ENCODE measurements around the gene ZNF571. TPM values are rescaled to one million over a fixed set of nuclear protein-coding genes. Genes with fewer than 3 reads are reported as not detected.

Gene ZNF571
- total RNA-seq (ENCODE audit: unreplicated experiment), result 3.9 TPM
- long read RNA-seq, partial matches to known transcripts, result 1 of 5 reads
- long read RNA-seq, other reads (novel, unspliced or antisense), result 3 of 5 reads

DNA sequence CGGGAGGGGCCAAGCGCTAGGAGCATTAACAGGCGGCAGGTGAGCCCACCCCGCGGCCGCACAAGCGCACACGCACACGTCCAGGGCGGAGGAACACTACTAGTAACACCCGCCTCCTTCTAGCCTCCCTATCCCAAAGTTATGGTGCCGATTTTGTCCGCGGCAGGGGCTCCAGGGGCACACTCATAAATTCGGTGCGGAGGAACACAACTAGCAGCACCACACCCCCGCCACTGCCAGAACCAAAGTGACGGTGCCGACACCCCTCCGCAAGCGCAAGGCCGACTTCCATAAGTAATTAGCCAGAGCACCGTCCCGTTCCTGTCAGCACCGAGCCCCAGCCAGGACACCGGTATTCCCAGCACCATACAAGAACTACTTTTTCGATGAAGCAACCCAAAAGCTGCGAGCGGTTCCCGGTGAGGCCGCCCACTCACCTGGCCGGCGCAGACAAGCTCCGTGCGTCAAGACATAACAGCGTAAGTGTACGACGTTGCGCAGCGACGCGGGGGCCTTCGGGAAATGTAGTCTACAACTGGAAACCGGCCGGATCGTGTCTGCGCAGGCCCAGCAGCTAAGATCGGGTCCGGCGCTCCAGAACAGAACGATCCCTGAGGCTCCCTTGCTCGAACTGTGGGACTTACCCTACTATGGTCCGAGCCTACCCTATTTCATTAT is at the start of gene ZNF571, which contains the start of gene ZNF540:
Gene ZNF571, minus strand, starts transcription at position 489 of the 678 bp plus-strand sequence. CDS start 8,116 bp downstream, outside the sequence.
Gene ZNF540, plus strand, starts transcription at position 573 of the 678 bp plus-strand sequence. CDS start 3,572 bp downstream, outside the sequence.
- H3K36me3 Mint-ChIP-seq (ENCODE audit: low read depth, unreplicated experiment), result peaks cover 18% of the 10 kb centered on the region
- H3K4me3 Mint-ChIP-seq (ENCODE audit: unreplicated experiment), result peak within 1 kb of the TSS; percentile 97
- DNase-seq (ENCODE audit: low spot score), result peak; percentile 81
- H3K4me1 Mint-ChIP-seq (ENCODE audit: unreplicated experiment), result peaks cover 17% of the 10 kb centered on the region
- peak within 1 kb of the TSS; percentile 80 for H3K27ac Mint-ChIP-seq (ENCODE audit: unreplicated experiment)
- H3K27me3 Mint-ChIP-seq (ENCODE audit: unreplicated experiment), result peaks cover 7% of the 10 kb centered on the region
- TF ChIP-seq, protein P1, sequence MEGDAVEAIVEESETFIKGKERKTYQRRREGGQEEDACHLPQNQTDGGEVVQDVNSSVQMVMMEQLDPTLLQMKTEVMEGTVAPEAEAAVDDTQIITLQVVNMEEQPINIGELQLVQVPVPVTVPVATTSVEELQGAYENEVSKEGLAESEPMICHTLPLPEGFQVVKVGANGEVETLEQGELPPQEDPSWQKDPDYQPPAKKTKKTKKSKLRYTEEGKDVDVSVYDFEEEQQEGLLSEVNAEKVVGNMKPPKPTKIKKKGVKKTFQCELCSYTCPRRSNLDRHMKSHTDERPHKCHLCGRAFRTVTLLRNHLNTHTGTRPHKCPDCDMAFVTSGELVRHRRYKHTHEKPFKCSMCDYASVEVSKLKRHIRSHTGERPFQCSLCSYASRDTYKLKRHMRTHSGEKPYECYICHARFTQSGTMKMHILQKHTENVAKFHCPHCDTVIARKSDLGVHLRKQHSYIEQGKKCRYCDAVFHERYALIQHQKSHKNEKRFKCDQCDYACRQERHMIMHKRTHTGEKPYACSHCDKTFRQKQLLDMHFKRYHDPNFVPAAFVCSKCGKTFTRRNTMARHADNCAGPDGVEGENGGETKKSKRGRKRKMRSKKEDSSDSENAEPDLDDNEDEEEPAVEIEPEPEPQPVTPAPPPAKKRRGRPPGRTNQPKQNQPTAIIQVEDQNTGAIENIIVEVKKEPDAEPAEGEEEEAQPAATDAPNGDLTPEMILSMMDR (IDR thresholded peaks at IDR 0.05; ENCODE audit: unreplicated experiment), result no peak
- peaks cover 8% of the 10 kb centered on the region for H3K9me3 Mint-ChIP-seq (ENCODE audit: unreplicated experiment)

DNA sequence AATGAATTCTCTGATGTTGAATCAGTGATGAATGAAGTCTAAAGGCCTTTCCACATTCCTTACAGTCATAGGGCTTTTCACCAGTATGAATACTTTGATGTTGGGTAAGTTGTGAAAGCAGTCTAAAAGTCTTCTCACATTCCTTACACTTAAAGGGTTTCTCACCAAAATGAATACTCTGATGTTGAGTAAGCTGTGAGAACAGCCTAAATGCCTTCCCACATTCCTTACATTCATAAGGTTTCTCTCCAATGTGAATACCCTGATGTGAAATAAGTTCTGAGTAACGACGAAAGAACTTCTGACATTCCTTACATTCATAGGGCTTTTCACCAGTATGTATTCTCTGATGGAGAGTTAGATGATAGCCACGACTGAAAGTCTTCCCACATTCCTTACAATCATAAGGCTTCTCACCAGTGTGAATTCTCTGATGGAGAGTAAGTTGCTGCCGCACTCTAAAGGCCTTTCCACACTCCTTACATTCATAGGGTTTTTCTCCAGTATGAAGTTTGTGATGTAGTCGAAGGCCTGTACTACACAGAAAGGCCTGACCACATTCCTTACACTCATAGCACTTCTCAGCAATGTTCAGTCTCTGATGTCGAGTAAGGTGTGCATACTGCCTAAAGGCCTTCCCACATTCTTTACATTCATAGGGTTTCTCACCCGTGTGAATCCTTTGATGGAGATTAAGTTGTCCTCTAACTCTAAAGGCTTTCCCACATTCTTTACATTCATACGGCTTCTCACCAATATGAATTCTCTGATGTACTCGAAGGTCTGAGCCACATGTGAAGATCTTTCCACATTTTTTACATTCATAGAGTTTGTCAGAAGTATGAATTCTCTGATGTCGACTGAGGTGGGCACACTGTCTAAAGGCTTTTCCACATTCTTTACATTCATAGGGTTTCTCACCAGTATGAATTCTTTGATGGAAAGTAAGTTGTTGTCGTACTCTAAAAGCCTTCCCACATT is 40.8 kb upstream of the ZNF571 start:
- peaks cover 46% of the 10 kb centered on the region for H3K9me3 Mint-ChIP-seq (ENCODE audit: unreplicated experiment)
- H3K27ac Mint-ChIP-seq (ENCODE audit: unreplicated experiment), result no peak overlapping the region
- peaks cover 68% of the 10 kb centered on the region for H3K36me3 Mint-ChIP-seq (ENCODE audit: low read depth, unreplicated experiment)
- no peaks in the 10 kb centered on the region for H3K4me1 Mint-ChIP-seq (ENCODE audit: unreplicated experiment)
- no peak for DNase-seq (ENCODE audit: low spot score)
- TF ChIP-seq, protein P1 (IDR thresholded peaks at IDR 0.05; ENCODE audit: unreplicated experiment), result no peak
- peaks cover 7% of the 10 kb centered on the region for H3K27me3 Mint-ChIP-seq (ENCODE audit: unreplicated experiment)
- peak overlapping the region; percentile 83 for H3K4me3 Mint-ChIP-seq (ENCODE audit: unreplicated experiment)

DNA sequence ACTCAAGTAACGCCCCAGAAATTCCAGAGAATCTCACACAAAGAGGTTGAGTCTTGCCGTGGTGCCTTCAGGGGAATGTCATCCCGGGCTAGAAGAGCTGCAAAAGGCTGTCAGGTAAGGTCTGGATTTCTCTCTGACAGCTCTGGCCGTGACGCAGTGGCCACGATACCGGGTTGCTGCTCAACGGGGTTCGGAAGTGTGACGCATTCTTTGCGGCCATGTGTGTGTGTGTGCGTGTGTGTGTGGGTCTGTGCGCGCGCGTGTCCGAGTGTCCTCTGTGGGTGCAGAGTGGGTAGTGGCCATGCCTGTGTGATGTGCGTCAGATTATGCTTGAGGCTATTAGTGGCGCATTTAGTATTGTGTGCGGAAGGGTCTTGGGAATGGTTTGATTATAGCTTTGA is 390 bp upstream of the ZNF571 start:
- H3K4me3 Mint-ChIP-seq (ENCODE audit: unreplicated experiment), result peak overlapping the region; percentile 97
- H3K9me3 Mint-ChIP-seq (ENCODE audit: unreplicated experiment), result peaks cover 8% of the 10 kb centered on the region
- H3K27ac Mint-ChIP-seq (ENCODE audit: unreplicated experiment), result peak overlapping the region; percentile 25
- H3K36me3 Mint-ChIP-seq (ENCODE audit: low read depth, unreplicated experiment), result peaks cover 18% of the 10 kb centered on the region
- peaks cover 17% of the 10 kb centered on the region for H3K4me1 Mint-ChIP-seq (ENCODE audit: unreplicated experiment)
- DNase-seq (ENCODE audit: low spot score), result no peak
- H3K27me3 Mint-ChIP-seq (ENCODE audit: unreplicated experiment), result peaks cover 7% of the 10 kb centered on the region
- TF ChIP-seq, protein P1 (IDR thresholded peaks at IDR 0.05; ENCODE audit: unreplicated experiment), result no peak

DNA sequence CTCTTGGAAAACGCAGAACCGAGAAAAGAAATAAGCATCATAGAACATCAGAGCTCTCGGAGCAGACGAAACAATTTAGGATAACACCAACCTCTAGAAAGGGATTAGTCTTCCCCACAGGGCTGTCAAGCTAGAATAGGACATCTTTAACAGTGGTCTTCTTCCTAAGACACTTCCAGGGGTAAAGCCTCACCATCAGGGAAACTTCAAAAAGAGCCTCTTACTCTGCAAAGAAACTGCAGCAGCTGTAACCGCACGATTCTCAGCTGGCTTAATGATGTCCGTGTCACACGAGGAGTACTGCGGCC is 642 bp downstream of the ZNF571 start:
- TF ChIP-seq, protein P1 (IDR thresholded peaks at IDR 0.05; ENCODE audit: unreplicated experiment), result no peak
- peaks cover 13% of the 10 kb centered on the region for H3K9me3 Mint-ChIP-seq (ENCODE audit: unreplicated experiment)
- peaks cover 7% of the 10 kb centered on the region for H3K27me3 Mint-ChIP-seq (ENCODE audit: unreplicated experiment)
- H3K4me3 Mint-ChIP-seq (ENCODE audit: unreplicated experiment), result peak overlapping the region; percentile 97
- DNase-seq (ENCODE audit: low spot score), result no peak
- peaks cover 22% of the 10 kb centered on the region for H3K36me3 Mint-ChIP-seq (ENCODE audit: low read depth, unreplicated experiment)
- H3K27ac Mint-ChIP-seq (ENCODE audit: unreplicated experiment), result peak overlapping the region; percentile 80
- H3K4me1 Mint-ChIP-seq (ENCODE audit: unreplicated experiment), result peaks cover 17% of the 10 kb centered on the region

All from endothelial cell (in vitro differentiated cells).